HCEC 1CT (cell line): ENCODE measurements around the gene SFT2D1.

Experiments used
- DNase-seq: peaks from one replicate; pipeline ENCODE4 v3.0.0-alpha.2; 2017

SFT2D1 gene

GRCh38 chr6:166274163-166274562, 68.2 kb downstream of the SFT2D1 start:
- no peak for DNase-seq

GRCh38 chr6:166271376-166271765, 71.0 kb downstream of the SFT2D1 start:
- DNase-seq, result no peak

GRCh38 chr6:166270706-166271375, 71.5 kb downstream of the SFT2D1 start:
- no peak for DNase-seq
